GM18498 (cell line): ENCODE results near the gene CEP43.

Source experiments
- ATAC-seq: cut with Tn5 transposase; IDR thresholded peaks from one replicate; pipeline ENCODE4 v1.9.1; 2021; ENCODE audit warnings: mild to moderate bottlenecking, moderate library complexity; ENCODE audit not compliant: unreplicated experiment

The CEP43 gene

GRCh38 chr6:166966268-166966667, 32.9 kb upstream of the CEP43 start:
- no peak for ATAC-seq

DNA sequence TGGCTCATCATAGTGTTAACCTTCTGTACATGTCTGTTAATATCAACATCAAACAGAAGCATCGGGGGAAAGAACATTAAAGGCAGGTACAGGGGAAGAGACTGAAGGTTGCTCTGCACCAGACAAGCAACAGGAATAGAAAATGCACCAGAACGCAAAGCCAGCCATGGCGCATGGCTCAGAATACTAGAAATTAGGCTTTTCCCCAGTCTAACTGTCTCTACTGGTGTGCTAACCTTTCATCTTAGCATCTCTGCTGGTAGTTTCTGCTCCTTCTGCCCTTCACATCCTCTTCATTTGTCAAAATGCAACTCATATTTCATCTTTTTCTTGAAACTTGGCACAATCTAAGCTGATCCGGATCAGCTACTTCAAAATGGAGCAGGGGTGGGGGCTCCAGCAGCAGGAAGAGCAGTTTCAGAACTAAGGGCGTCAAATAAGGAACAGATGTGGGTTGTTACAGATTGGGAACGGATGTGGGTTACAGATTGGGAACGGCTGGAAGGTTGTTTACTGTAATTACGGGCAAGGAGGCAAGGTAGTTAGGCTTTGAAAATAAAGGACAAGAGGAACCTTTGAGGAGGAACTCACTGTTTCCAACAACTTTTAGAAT, 29.7 kb upstream of the CEP43 start:
- no peak for ATAC-seq

- no peak for ATAC-seq
Observed at GRCh38 chr6:166970091-166970490, 29.1 kb upstream of the CEP43 start.

DNA sequence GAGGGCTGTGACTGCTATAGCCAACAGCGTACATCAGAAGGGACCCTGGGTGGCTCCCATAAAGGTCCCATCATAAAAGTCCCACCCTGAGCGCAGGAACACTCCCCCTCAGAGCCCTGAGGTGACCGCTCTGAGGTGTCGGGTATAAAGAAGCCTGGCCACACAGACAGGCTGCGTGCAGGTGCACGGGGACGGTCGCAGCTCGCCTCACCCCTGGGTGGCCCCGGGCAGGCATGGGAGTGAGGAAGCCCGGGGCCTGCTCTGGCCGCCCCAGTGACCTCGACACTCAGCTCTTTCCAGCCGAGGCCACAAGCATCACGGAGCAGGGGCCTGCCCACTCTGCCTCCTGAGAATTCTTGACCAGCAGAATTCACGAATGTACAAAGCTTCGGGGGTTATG, 28.4 kb upstream of the CEP43 start:
- ATAC-seq, result no peak

GRCh38 chr6:166971271-166971670, 27.9 kb upstream of the CEP43 start:
- no peak for ATAC-seq

DNA sequence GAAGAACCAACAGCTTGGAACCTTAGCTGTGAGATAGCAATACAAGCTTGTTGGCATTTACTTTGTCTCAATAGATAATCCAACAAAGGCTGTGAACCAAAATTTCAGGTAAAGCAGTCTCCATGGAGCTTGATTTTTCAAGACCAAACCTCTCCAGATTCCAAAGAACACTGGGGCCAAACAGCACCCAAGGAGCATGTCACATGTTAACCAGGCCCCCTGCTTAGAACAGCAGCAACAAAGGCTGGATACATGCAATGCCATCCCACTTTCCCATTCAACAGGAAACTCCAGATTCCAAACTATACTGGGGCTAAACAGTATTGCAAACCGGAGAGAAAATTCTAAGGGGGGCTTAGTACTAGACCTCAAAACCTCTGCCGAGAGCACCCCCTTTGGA, 27.1 kb upstream of the CEP43 start:
- ATAC-seq, result no peak

- ATAC-seq, result no peak
Observed at GRCh38 chr6:166976636-166977035, 22.6 kb upstream of the CEP43 start.

GRCh38 chr6:166977621-166978525, 21.3 kb upstream of the CEP43 start:
- ATAC-seq, result no peak

GRCh38 chr6:166980738-166981137, 18.5 kb upstream of the CEP43 start:
- ATAC-seq, result no peak

GRCh38 chr6:166987448-166987847, 11.7 kb upstream of the CEP43 start:
- ATAC-seq, result no peak

DNA sequence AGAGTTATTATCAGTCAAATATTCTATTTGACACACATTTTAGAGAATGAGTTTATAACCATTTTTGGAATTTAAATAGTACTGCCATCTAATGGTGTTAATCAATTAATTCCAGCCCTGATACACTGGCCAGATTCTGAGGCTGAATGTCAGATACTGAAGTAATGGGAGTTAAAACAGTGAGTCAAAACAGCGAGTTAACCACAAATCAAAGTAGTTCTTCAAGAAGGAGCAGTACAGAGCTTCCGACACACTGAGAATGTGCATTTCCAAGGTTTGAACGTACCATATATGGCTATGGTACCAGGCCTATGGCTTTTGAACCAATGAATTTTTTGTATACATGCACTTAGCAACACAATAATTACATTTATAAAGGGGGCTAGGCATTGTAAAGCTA, 11.3 kb upstream of the CEP43 start:
- ATAC-seq, result no peak

GRCh38 chr6:166988674-166989201, 10.5 kb upstream of the CEP43 start:
- ATAC-seq, result no peak

- peak; percentile 69 for ATAC-seq
Observed at GRCh38 chr6:166989427-166990032, 9.7 kb upstream of the CEP43 start.

GRCh38 chr6:166996406-166996805, 2.8 kb upstream of the CEP43 start:
- ATAC-seq, result no peak

DNA sequence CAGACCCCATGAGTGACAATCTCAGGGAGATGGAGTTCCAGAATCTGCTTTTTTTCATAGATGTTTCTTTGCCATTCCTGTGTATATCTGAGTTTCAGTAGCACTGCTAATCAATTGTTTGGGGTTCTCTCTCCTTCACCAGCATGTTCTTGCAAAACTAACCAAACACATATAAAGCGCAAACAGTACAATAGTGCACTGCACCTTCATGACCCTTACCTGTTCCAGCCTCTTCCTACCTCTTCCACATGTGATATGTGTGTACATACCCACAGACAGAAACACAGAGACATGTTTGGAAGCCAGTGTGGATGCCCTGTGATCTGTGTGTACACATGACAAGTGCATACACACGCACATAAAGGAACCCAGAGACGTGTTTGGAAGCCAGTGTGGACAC, 1.8 kb upstream of the CEP43 start:
- no peak for ATAC-seq

- ATAC-seq, result peak; percentile 20
Observed at GRCh38 chr6:166997768-166998255, 1.4 kb upstream of the CEP43 start.

- ATAC-seq, result peak; percentile 16
Observed at GRCh38 chr6:166998256-166999144, 697 bp upstream of the CEP43 start.

GRCh38 chr6:166999884-167000253, 672 bp downstream of the CEP43 start:
- no peak for ATAC-seq

DNA sequence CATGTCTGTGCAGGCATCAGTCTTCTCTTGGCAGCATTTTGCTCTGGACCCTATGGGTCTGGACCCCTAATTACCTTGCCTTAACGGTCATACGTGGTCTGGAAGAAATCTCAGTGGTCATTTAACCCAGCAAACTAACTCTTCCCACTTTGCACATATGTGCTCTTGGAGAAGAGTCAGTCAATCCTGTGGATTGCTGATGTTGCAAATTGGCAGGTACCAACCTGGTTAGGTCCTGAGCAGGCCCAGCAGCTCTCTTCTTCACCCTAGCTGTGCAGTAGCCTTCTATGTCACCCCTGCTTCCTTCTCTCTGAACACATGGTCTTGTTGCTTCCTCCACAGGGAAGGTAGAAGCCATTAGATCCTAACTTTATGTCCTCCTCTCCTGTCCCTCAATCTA, 1.6 kb downstream of the CEP43 start:
- no peak for ATAC-seq

GRCh38 chr6:167005350-167006159, 6.4 kb downstream of the CEP43 start:
- ATAC-seq, result no peak
